Measurements from ENCODE around the gene EFEMP2.

EFEMP2 gene

GRCh38 chr11:65864706-65865471 lies 7.7 kb downstream of the EFEMP2 start:
- Histone ChIP-seq H3K79me2 (ENCODE audit: insufficient read depth, low read length) (peaks cover 17% of the 10 kb centered on the region), H4K20me1 (ENCODE audit: low read depth, low read length) (no peaks in the 10 kb centered on the region), H3K4me3 (ENCODE audit: insufficient read depth, low read length, poor library complexity, severe bottlenecking) (no peak overlapping the region), H3K36me3 (ENCODE audit: low read length) (no peaks in the 10 kb centered on the region), H3K9ac (ENCODE audit: low read length) (no peak overlapping the region), H3K4me2 (ENCODE audit: low read depth, low read length, poor library complexity, severe bottlenecking) (no peak overlapping the region), H3K27me3 (ENCODE audit: low read length) (no peaks in the 10 kb centered on the region), H3F3A (ENCODE audit: insufficient read depth) (no peaks in the 10 kb centered on the region), H3K9me2 (replicated peaks; ENCODE audit: insufficient read depth, low read length) (no peaks in the 10 kb centered on the region), H3K27ac (ENCODE audit: low read depth, low read length) (no peak overlapping the region), H3K9me3 (ENCODE audit: insufficient read depth, low read length) (no peaks in the 10 kb centered on the region), H2AFZ (ENCODE audit: low read depth, low read length, severe bottlenecking) (no peak overlapping the region)
- TF ChIP-seq CTCF (IDR thresholded peaks at IDR 0.05; ENCODE audit: insufficient read depth, low read length, poor library complexity, severe bottlenecking) (no peak), EZH2phosphoT487 (conservative IDR thresholded peaks at IDR 0.05; ENCODE audit: low read length) (no peak)

- H3F3A ChIP-seq (ENCODE audit: insufficient read depth): no peaks in the 10 kb centered on the region
- H3K9me3 ChIP-seq (ENCODE audit: insufficient read depth, low read length): no peaks in the 10 kb centered on the region
- no peak overlapping the region for H3K9ac ChIP-seq (ENCODE audit: low read length)
- no peak overlapping the region for H3K27ac ChIP-seq (ENCODE audit: low read depth, low read length)
- no peaks in the 10 kb centered on the region for H4K20me1 ChIP-seq (ENCODE audit: low read depth, low read length)
- no peak overlapping the region for H2AFZ ChIP-seq (ENCODE audit: low read depth, low read length, severe bottlenecking)
- no peak overlapping the region for H3K4me3 ChIP-seq (ENCODE audit: insufficient read depth, low read length, poor library complexity, severe bottlenecking)
- H3K27me3 ChIP-seq (ENCODE audit: low read length): no peaks in the 10 kb centered on the region
- H3K36me3 ChIP-seq (ENCODE audit: low read length): no peaks in the 10 kb centered on the region
- H3K79me2 ChIP-seq (ENCODE audit: insufficient read depth, low read length): peaks cover 17% of the 10 kb centered on the region
- TF ChIP-seq EZH2phosphoT487 (conservative IDR thresholded peaks at IDR 0.05; ENCODE audit: low read length) (no peak), CTCF (IDR thresholded peaks at IDR 0.05; ENCODE audit: insufficient read depth, low read length, poor library complexity, severe bottlenecking) (no peak)
- no peaks in the 10 kb centered on the region for H3K9me2 ChIP-seq (replicated peaks; ENCODE audit: insufficient read depth, low read length)
- H3K4me2 ChIP-seq (ENCODE audit: low read depth, low read length, poor library complexity, severe bottlenecking): no peak overlapping the region
These were observed 8.5 kb downstream of the EFEMP2 start for GRCh38 chr11:65863889-65864705.

GRCh38 chr11:65862941-65863888 lies 9.4 kb downstream of the EFEMP2 start:
- Histone ChIP-seq H4K20me1 (ENCODE audit: low read depth, low read length) (no peaks in the 10 kb centered on the region), H3K9me2 (replicated peaks; ENCODE audit: insufficient read depth, low read length) (no peaks in the 10 kb centered on the region), H3K4me2 (ENCODE audit: low read depth, low read length, poor library complexity, severe bottlenecking) (no peak overlapping the region), H3K27me3 (ENCODE audit: low read length) (no peaks in the 10 kb centered on the region), H3K27ac (ENCODE audit: low read depth, low read length) (no peak overlapping the region), H3K36me3 (ENCODE audit: low read length) (no peaks in the 10 kb centered on the region), H3K9ac (ENCODE audit: low read length) (no peak overlapping the region), H3K4me3 (ENCODE audit: insufficient read depth, low read length, poor library complexity, severe bottlenecking) (no peak overlapping the region), H2AFZ (ENCODE audit: low read depth, low read length, severe bottlenecking) (no peak overlapping the region), H3K79me2 (ENCODE audit: insufficient read depth, low read length) (peaks cover 17% of the 10 kb centered on the region), H3K9me3 (ENCODE audit: insufficient read depth, low read length) (no peaks in the 10 kb centered on the region), H3F3A (ENCODE audit: insufficient read depth) (peaks cover 8% of the 10 kb centered on the region)
- no peak for TF ChIP-seq CTCF (IDR thresholded peaks at IDR 0.05; ENCODE audit: insufficient read depth, low read length, poor library complexity, severe bottlenecking)
